GM12892 (cell line): ENCODE data around the gene IGSF21.

Experiments used
- POLR2A ChIP-seq: IDR thresholded peaks from 2 replicates; pipeline ENCODE4 v1.6.1; 2011; ENCODE audit warnings: low read depth, low read length, control low read depth
- POLR2AphosphoS5 ChIP-seq: IDR thresholded peaks from 2 replicates; pipeline ENCODE4 v1.6.1; 2011; ENCODE audit warnings: low read depth, low read length, control low read depth
- TAF1 ChIP-seq: IDR thresholded peaks from 2 replicates; pipeline ENCODE4 v1.6.1; 2011; ENCODE audit warnings: low read depth, mild to moderate bottlenecking, control low read depth, low read length, borderline replicate concordance

DNA sequence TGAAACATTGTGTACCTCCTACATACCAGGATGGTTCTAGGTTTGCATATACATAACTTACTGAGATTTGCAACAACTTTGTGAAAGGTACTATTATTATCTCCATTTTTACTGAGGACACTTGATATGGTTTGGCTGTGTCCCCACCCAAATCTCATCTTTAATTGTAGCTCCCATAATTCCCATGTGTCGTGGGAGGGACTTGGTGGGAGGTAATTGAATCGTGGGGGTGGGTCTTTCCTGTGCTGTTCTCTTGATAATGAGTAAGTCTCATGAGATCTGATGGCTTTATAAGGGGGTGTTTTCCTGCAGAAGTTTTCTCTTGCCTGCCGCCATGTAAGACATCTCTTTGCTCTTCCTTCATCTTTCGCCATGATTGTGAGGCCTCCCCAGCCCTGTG is 40.1 kb downstream of the IGSF21 start:
- TF ChIP-seq TAF1 (no peak), POLR2AphosphoS5 (no peak), POLR2A (no peak)
